Measurements from ENCODE around the gene AAK1. TPM values are rescaled to one million over a fixed set of nuclear protein-coding genes. Genes with fewer than 3 reads are reported as not detected.

AAK1 gene
- total RNA-seq, 4 donors from 2014 or later = 42.5 to 55.9 (median 51.2) TPM

DNA sequence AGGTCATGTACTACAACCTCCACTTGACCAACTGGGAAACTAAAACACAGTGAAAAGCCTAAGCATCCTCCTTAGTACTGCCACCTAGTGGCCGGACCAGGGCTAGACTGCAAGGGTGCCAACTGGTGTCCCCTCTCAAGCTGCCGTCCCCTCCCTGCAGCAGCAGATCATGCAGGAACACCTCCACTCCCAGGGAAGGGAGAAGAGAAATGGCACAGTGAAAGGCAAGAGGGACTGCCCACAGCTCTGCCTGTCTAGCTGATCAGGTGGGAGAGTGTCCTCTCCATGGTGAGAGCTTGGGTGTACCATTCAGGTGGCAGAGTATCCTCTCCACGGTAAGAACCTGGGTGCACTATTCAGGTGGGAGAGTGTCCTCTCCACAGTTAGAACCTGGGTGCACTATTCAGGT lies 78.1 kb downstream of the AAK1 start:
- no peak for TF ChIP-seq CTCF (IDR thresholded peaks at IDR 0.05; ENCODE audit: low read depth)

- no peak for TF ChIP-seq CTCF (IDR thresholded peaks at IDR 0.05; ENCODE audit: low read depth)
These were observed 78.9 kb downstream of the AAK1 start for GRCh38 chr2:69564604-69565003.

GRCh38 chr2:69563021-69563420 lies 80.5 kb downstream of the AAK1 start:
- no peak for TF ChIP-seq CTCF (IDR thresholded peaks at IDR 0.05; ENCODE audit: low read depth)

- no peak for TF ChIP-seq CTCF (IDR thresholded peaks at IDR 0.05; ENCODE audit: low read depth)
These were observed 82.4 kb downstream of the AAK1 start for GRCh38 chr2:69561101-69561500.

GRCh38 chr2:69560147-69560482 lies 83.4 kb downstream of the AAK1 start:
- no peak for TF ChIP-seq CTCF (IDR thresholded peaks at IDR 0.05; ENCODE audit: low read depth)

GRCh38 chr2:69559442-69560146 lies 83.9 kb downstream of the AAK1 start:
- no peak for TF ChIP-seq CTCF (IDR thresholded peaks at IDR 0.05; ENCODE audit: low read depth)

GRCh38 chr2:69556008-69556407 lies 87.5 kb downstream of the AAK1 start:
- TF ChIP-seq CTCF (IDR thresholded peaks at IDR 0.05; ENCODE audit: low read depth) = no peak

Data from subcutaneous adipose tissue (tissue), 4 donors.